D721Med (cell line): ENCODE measurements around the gene LTBP1.
"Not testable (repeated sequence)": the region's sequence is repeated elsewhere in the genome, so short reads cannot be mapped to it uniquely, and the experiment has no call there.

Experiments
- DNase-seq: peaks from one replicate; pipeline ENCODE4 v3.0.0; 2011; ENCODE audit warnings: low spot score; ENCODE audit not compliant: insufficient read length
- FAIRE-seq: peaks from 2 replicates; lab custom pipeline; 2011; peaks lifted over from hg19 to GRCh38; lab: Jason Lieb, UNC
- CTCF ChIP-seq: IDR thresholded peaks from 2 replicates; pipeline ENCODE4 v1.5.1; 2012; ENCODE audit warnings: mild to moderate bottlenecking, control low read depth; ENCODE audit not compliant: insufficient read depth; ENCODE audit errors: missing control alignments

LTBP1 gene

GRCh38 chr2:33222309-33222708 is 275.6 kb downstream of the LTBP1 start:
- no peak for FAIRE-seq
- no peak for DNase-seq
- no peak for TF ChIP-seq CTCF

- DNase-seq (no peak), FAIRE-seq (no peak)
- no peak for TF ChIP-seq CTCF
Measured at GRCh38 chr2:33223856-33224255, 277.1 kb downstream of the LTBP1 start.

GRCh38 chr2:33225350-33225749 is 278.6 kb downstream of the LTBP1 start:
- no peak for TF ChIP-seq CTCF
- FAIRE-seq (no peak), DNase-seq (no peak)

- no peak for FAIRE-seq
- no peak for TF ChIP-seq CTCF
- DNase-seq, result no peak
Measured at GRCh38 chr2:33226546-33226945, 279.8 kb downstream of the LTBP1 start.

GRCh38 chr2:33229646-33230045 is 282.9 kb downstream of the LTBP1 start:
- no peak for DNase-seq
- no peak for TF ChIP-seq CTCF
- no peak for FAIRE-seq

GRCh38 chr2:33230195-33230594 is 283.4 kb downstream of the LTBP1 start:
- no peak for TF ChIP-seq CTCF
- no peak for FAIRE-seq
- no peak for DNase-seq

- no peak for DNase-seq
- no peak for TF ChIP-seq CTCF
- FAIRE-seq, result no peak
Measured at GRCh38 chr2:33230842-33231241, 284.1 kb downstream of the LTBP1 start.

GRCh38 chr2:33235559-33235958 is 288.8 kb downstream of the LTBP1 start:
- DNase-seq, FAIRE-seq: not testable (repeated sequence)
